ENCODE data around the gene FKBP7. TPM values are rescaled to one million over a fixed set of nuclear protein-coding genes. Genes with fewer than 3 reads are reported as not detected.

Gene FKBP7
- total RNA-seq, 2 experiments from 2014 or later = 3.7 to 6.2 TPM

DNA sequence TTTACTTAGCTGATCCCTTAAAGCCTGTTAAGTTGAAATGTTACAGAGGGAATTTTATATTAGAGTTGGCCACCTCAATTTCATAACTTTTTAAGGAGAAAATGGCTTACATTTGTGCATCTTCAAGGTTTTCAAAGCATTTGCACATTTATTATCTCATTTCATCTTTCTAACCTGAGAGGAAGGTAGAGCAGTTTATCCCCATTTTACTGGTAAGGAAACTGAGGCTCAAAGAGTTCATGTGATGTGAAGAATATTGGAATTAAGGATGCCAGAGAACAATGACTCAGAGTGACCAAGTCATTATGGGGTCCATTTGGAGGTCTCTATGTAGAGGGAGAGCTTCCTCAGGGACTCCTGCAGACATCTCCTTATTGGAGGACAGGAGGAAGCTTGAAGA is 62.4 kb downstream of the FKBP7 start:
- POLR2A ChIA-PET = interaction anchor here (0.7 to 1.2 kb wide), 2 partner anchors 34 to 35 kb away, joined by 3 read pairs; partner anchors contain the start of genes PJVK and PRKRA
- CTCF ChIA-PET = interaction anchor here (2.9 kb wide), 1 partner anchor 18 kb away, joined by 15 read pairs; no protein-coding TSS in a partner anchor

DNA sequence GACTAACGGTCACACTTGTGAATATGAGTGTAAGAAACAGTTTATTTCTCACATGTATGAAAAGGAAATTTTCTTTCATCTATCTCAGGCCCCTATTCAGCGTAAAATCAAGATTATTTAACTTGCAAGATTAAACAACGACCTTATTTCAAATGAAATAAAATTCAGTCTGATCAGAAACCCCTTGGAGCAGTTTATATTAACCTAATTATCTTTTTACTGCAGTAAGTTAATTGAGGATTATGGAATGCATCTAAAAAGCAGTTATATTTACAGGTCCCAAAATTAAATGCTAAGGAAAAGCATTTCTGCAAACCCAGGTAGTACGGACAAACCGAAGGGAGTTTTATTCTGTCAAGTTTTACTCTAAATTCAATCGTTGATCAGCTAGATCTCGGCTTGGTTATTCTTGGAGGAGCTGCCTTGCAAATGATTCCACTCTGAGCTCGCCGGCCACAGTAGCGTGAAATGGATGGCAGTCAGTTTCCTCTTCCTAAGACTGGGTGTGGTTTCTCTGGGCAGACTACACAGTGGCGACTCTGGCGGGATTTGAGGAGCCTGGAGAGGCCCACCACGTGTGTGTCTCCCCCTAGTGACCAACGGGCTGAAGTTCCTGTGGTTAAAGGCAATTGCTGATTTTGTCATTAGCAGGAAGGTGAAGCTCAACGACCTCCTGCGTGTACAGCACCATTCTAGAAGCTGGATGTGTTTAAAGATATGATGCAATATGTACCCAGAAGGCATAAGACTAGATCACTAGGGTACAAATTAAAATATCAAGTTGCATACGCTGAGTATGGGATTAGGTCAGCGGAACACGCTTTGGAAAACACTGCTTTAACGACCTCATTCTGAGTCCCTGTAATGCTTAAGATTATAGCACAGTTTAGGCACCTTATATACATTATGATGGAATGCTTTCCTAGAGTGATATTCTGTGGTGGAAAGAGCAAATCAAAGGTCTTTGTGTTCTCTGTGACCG is 63.8 kb downstream of the FKBP7 start:
- POLR2A ChIA-PET = interaction anchor here (1.0 to 1.8 kb wide), 5 partner anchors 32 to 302 kb away, joined by 3 to 7 read pairs (median 4); partner anchors contain the start of genes PJVK and PRKRA

More for the DNA sequence above, 63.8 kb downstream of the FKBP7 start:
- CTCF ChIA-PET = interaction anchor here (0.6 to 2.9 kb wide), 10 partner anchors 10 to 303 kb away, joined by 3 to 18 read pairs (median 5); partner anchors contain the start of genes PJVK, PRKRA and RBM45

Other genes starting within 250 kb of the FKBP7 start
- 10 to 100 TPM; 49.8 to 52.6 TPM for gene PRKRA, start 27.4 kb downstream of the FKBP7 start, total RNA-seq
- 1 to 10 TPM; 1.5 to 2.4 TPM for gene PJVK, start 27.2 kb downstream of the FKBP7 start, total RNA-seq
- gene PLEKHA3, start 1.9 kb upstream of the FKBP7 start, total RNA-seq = 10 to 100 TPM; 27.0 to 31.7 TPM

Data from activated CD8-positive, alpha-beta memory T cell treated with anti-CD3 and anti-CD28 coated beads for 36 hours (primary cell).